ENCODE measurements around the gene TNFRSF18. TPM values are rescaled to one million over a fixed set of nuclear protein-coding genes. Genes with fewer than 3 reads are reported as not detected.

The TNFRSF18 gene
- total RNA-seq, 1 donor from 2014 or later, result 3.0 TPM

- peaks cover 66% of the 10 kb centered on the region for H3K27me3 Mint-ChIP-seq (ENCODE audit: unreplicated experiment)
Observed at GRCh38 chr1:1157426-1157913, 48.9 kb downstream of the TNFRSF18 start.

GRCh38 chr1:1157033-1157365 lies 49.4 kb downstream of the TNFRSF18 start:
- DNase-seq, result no peak
- no peak for TF ChIP-seq CTCF (IDR thresholded peaks at IDR 0.05; ENCODE audit: partially characterized antibody, unreplicated experiment)
- peaks cover 69% of the 10 kb centered on the region for H3K27me3 Mint-ChIP-seq (ENCODE audit: unreplicated experiment)
- peak overlapping the region; percentile 78 for H3K27ac Mint-ChIP-seq (ENCODE audit: unreplicated experiment)
- no peaks in the 10 kb centered on the region for H3K4me1 Mint-ChIP-seq (ENCODE audit: low read depth, unreplicated experiment)
- H3K4me3 Mint-ChIP-seq (ENCODE audit: unreplicated experiment), result peak overlapping the region; percentile 49
- H3K36me3 Mint-ChIP-seq (ENCODE audit: unreplicated experiment), result peaks cover 23% of the 10 kb centered on the region
- H3K9me3 Mint-ChIP-seq (ENCODE audit: unreplicated experiment), result peaks cover 78% of the 10 kb centered on the region

More at GRCh38 chr1:1157426-1157913, 48.9 kb downstream of the TNFRSF18 start:
- Mint-ChIP-seq H3K4me1 (ENCODE audit: low read depth, unreplicated experiment) (no peaks in the 10 kb centered on the region), H3K36me3 (ENCODE audit: unreplicated experiment) (peaks cover 19% of the 10 kb centered on the region), H3K27ac (ENCODE audit: unreplicated experiment) (peak overlapping the region; percentile 55), H3K9me3 (ENCODE audit: unreplicated experiment) (peaks cover 74% of the 10 kb centered on the region), H3K4me3 (ENCODE audit: unreplicated experiment) (no peak overlapping the region)
- peak; percentile 61 for DNase-seq
- TF ChIP-seq CTCF (IDR thresholded peaks at IDR 0.05; ENCODE audit: partially characterized antibody, unreplicated experiment), result no peak

GRCh38 chr1:1156140-1157032 lies 50.0 kb downstream of the TNFRSF18 start:
- peak overlapping the region; percentile 78 for H3K27ac Mint-ChIP-seq (ENCODE audit: unreplicated experiment)
- peaks cover 70% of the 10 kb centered on the region for H3K27me3 Mint-ChIP-seq (ENCODE audit: unreplicated experiment)
- no peak for TF ChIP-seq CTCF (IDR thresholded peaks at IDR 0.05; ENCODE audit: partially characterized antibody, unreplicated experiment)
- no peak for DNase-seq
- H3K4me3 Mint-ChIP-seq (ENCODE audit: unreplicated experiment), result peak overlapping the region; percentile 49
- peaks cover 23% of the 10 kb centered on the region for H3K36me3 Mint-ChIP-seq (ENCODE audit: unreplicated experiment)
- H3K9me3 Mint-ChIP-seq (ENCODE audit: unreplicated experiment), result peaks cover 79% of the 10 kb centered on the region
- H3K4me1 Mint-ChIP-seq (ENCODE audit: low read depth, unreplicated experiment), result no peaks in the 10 kb centered on the region

GRCh38 chr1:1155258-1155657 lies 51.1 kb downstream of the TNFRSF18 start:
- peaks cover 23% of the 10 kb centered on the region for H3K36me3 Mint-ChIP-seq (ENCODE audit: unreplicated experiment)
- peaks cover 70% of the 10 kb centered on the region for H3K9me3 Mint-ChIP-seq (ENCODE audit: unreplicated experiment)
- H3K4me3 Mint-ChIP-seq (ENCODE audit: unreplicated experiment), result no peak overlapping the region
- peak overlapping the region; percentile 48 for H3K27ac Mint-ChIP-seq (ENCODE audit: unreplicated experiment)
- H3K4me1 Mint-ChIP-seq (ENCODE audit: low read depth, unreplicated experiment), result no peaks in the 10 kb centered on the region
- DNase-seq, result no peak
- TF ChIP-seq CTCF (IDR thresholded peaks at IDR 0.05; ENCODE audit: partially characterized antibody, unreplicated experiment), result no peak
- H3K27me3 Mint-ChIP-seq (ENCODE audit: unreplicated experiment), result peaks cover 62% of the 10 kb centered on the region

GRCh38 chr1:1153874-1154273 lies 52.5 kb downstream of the TNFRSF18 start:
- Mint-ChIP-seq H3K4me1 (ENCODE audit: low read depth, unreplicated experiment) (no peaks in the 10 kb centered on the region), H3K27me3 (ENCODE audit: unreplicated experiment) (peaks cover 50% of the 10 kb centered on the region), H3K27ac (ENCODE audit: unreplicated experiment) (peak overlapping the region; percentile 30), H3K9me3 (ENCODE audit: unreplicated experiment) (peaks cover 57% of the 10 kb centered on the region), H3K36me3 (ENCODE audit: unreplicated experiment) (peaks cover 23% of the 10 kb centered on the region), H3K4me3 (ENCODE audit: unreplicated experiment) (no peak overlapping the region)
- TF ChIP-seq CTCF (IDR thresholded peaks at IDR 0.05; ENCODE audit: partially characterized antibody, unreplicated experiment), result no peak
- DNase-seq, result no peak

Measured in glutamatergic neuron (in vitro differentiated cells).